Measurements from ENCODE around the gene EIF4G3. TPM values are rescaled to one million over a fixed set of nuclear protein-coding genes. Genes with fewer than 3 reads are reported as not detected.

EIF4G3 gene
- total and polyA plus RNA-seq, 4 donors, result 16.5 to 59.8 (median 33.4) TPM

DNA sequence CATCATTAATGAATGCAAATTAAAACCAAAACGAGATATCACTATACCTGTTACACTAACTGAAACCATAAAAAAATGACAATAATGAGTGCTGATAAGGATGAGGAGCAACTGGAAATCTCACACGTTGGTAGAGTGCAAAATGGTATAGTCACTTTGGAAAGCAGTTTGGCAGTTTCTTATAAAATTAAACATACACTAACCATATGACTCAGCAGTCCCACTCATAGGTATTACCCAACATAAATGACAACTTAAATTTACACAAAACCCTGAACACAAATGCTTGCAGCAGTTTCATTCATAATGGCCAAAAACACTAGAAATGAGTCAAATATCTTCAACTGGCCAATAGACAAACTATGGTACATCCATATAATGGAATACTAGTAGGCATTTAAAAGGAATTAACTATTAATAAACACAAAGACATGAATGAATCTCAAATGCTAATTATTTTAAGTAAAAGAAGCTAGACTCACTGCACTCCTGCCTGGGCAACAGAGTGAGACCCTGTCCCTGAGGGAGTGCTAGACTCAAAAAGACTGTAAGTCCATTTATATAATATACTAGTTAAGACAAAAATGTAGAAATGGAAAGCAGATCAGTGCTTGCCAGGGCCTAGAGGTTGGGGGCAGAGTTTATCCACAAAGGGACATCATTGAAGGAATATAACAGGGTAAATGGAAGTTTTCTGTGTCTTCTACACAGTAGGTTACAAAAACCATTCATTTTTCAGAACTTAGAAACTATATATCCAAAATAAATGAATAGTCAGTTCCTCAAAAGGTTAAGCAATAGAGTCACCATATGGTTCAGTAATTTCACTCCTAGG is 77.4 kb downstream of the EIF4G3 start:
- no peak overlapping the region for H3K4me3 ChIP-seq
- H3K9ac ChIP-seq (ENCODE audit: insufficient read depth in 1 of 2, low read length in 2 of 2), result no peak overlapping the region
- TF ChIP-seq, protein P1, sequence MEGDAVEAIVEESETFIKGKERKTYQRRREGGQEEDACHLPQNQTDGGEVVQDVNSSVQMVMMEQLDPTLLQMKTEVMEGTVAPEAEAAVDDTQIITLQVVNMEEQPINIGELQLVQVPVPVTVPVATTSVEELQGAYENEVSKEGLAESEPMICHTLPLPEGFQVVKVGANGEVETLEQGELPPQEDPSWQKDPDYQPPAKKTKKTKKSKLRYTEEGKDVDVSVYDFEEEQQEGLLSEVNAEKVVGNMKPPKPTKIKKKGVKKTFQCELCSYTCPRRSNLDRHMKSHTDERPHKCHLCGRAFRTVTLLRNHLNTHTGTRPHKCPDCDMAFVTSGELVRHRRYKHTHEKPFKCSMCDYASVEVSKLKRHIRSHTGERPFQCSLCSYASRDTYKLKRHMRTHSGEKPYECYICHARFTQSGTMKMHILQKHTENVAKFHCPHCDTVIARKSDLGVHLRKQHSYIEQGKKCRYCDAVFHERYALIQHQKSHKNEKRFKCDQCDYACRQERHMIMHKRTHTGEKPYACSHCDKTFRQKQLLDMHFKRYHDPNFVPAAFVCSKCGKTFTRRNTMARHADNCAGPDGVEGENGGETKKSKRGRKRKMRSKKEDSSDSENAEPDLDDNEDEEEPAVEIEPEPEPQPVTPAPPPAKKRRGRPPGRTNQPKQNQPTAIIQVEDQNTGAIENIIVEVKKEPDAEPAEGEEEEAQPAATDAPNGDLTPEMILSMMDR (IDR thresholded peaks at IDR 0.05; ENCODE audit: control extremely low read depth, extremely low read depth), result no peak
- H3K4me1 ChIP-seq (ENCODE audit: control insufficient read depth in 5 of 5, insufficient read depth in 5 of 5, low read length in 5 of 5), result peaks cover 0 to 4% (median 0%) of the 10 kb centered on the region in 5 donors
- DNase-seq, result no peak
- H3K9me3 ChIP-seq (ENCODE audit: control insufficient read depth in 4 of 4, insufficient read depth in 3 of 4, low read length in 3 of 4), result no peaks in the 10 kb centered on the region
- no peak for ATAC-seq (ENCODE audit: insufficient read depth, low FRiP score)
- 60 to 71% methylated on average over 2 of the region's 2 CpGs for WGBS, 2 donors
- no peak overlapping the region for H3K27ac ChIP-seq (ENCODE audit: low read depth in 1 of 2, low read length in 1 of 2)
- H3K27me3 ChIP-seq (ENCODE audit: control insufficient read depth in 3 of 3, insufficient read depth in 3 of 3, low read length in 2 of 3), result no peaks in the 10 kb centered on the region
- no peaks in the 10 kb centered on the region for H3K36me3 ChIP-seq (ENCODE audit: control insufficient read depth in 4 of 4, insufficient read depth in 4 of 4, low read length in 4 of 4)

DNA sequence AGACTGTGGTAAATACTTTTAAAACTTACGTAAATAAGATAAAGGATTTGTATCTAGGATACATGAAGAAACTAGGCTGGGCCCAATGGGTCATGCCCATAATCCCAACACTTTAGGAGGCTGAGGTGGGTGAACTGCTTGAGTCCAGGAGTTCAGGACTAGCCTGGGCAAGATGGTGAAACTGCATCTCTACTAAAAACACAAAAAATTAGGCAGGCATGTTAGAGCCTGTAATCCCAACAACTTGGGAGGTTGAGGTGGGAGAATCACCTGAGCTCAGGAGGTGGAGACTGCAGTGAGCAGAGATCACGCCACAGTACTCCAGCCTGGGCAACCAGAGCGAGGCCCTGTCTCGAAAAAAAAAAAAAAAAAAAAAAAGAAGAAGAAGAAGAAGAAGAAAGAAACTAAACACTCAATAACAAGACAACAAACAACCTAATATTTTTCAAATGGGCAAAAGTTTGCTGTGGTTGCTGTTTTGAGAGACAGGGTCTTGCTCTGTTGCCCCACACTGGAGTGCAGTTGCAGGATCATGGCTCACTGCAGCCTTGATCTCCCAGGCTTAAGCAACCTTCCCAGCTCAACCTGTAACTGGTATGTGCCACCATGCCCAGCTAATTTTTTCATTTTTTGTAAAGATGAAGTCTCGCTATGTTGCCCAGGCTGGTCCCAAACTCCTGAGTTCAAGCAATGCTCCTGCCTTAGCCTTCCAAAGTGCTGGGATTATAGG is 78.3 kb downstream of the EIF4G3 start:
- no peak overlapping the region for H3K4me3 ChIP-seq
- H3K9me3 ChIP-seq (ENCODE audit: control insufficient read depth in 4 of 4, insufficient read depth in 3 of 4, low read length in 3 of 4), result no peaks in the 10 kb centered on the region
- no peaks in the 10 kb centered on the region for H3K36me3 ChIP-seq (ENCODE audit: control insufficient read depth in 4 of 4, insufficient read depth in 4 of 4, low read length in 4 of 4)
- whole genome bisulfite sequencing, 2 donors, result 93% methylated on average over 5 of the region's 5 CpGs
- no peak overlapping the region for H3K27ac ChIP-seq (ENCODE audit: low read depth in 1 of 2, low read length in 1 of 2)
- DNase-seq (no peak), ATAC-seq (ENCODE audit: insufficient read depth, low FRiP score) (no peak)
- no peak overlapping the region for H3K9ac ChIP-seq (ENCODE audit: insufficient read depth in 1 of 2, low read length in 2 of 2)
- no peaks in the 10 kb centered on the region for H3K27me3 ChIP-seq (ENCODE audit: control insufficient read depth in 3 of 3, insufficient read depth in 3 of 3, low read length in 2 of 3)
- H3K4me1 ChIP-seq (ENCODE audit: control insufficient read depth in 5 of 5, insufficient read depth in 5 of 5, low read length in 5 of 5), result peaks cover 0 to 4% (median 0%) of the 10 kb centered on the region in 5 donors
- TF ChIP-seq, protein P1 (IDR thresholded peaks at IDR 0.05; ENCODE audit: control extremely low read depth, extremely low read depth), result no peak

DNA sequence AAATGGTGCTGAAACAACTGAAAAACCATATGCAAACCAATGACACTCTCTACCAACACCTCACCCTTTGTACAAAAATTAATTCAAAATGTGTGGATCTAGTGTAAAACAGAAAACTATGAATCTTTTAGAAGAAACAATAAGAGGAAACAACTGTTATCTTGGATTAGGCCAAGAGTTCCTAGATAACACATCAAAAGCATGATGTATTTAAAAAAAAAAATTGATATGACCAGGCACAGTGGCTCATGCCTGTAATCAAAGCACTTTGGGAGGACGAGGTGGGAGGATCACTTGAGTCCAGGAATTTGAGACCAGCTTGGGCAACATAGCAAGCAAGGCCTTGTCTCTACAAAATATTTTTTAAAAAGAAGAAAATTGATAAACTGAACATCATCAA is 79.0 kb downstream of the EIF4G3 start:
- no peaks in the 10 kb centered on the region for H3K36me3 ChIP-seq (ENCODE audit: control insufficient read depth in 4 of 4, insufficient read depth in 4 of 4, low read length in 4 of 4)
- TF ChIP-seq, protein P1 (IDR thresholded peaks at IDR 0.05; ENCODE audit: control extremely low read depth, extremely low read depth), result no peak
- no peak overlapping the region for H3K9ac ChIP-seq (ENCODE audit: insufficient read depth in 1 of 2, low read length in 2 of 2)
- H3K4me3 ChIP-seq, result no peak overlapping the region
- H3K27me3 ChIP-seq (ENCODE audit: control insufficient read depth in 3 of 3, insufficient read depth in 3 of 3, low read length in 2 of 3), result no peaks in the 10 kb centered on the region
- 57 to 73% methylated on average over 1 of the region's 1 CpG for WGBS, 2 donors
- no peak for DNase-seq
- no peak for ATAC-seq (ENCODE audit: insufficient read depth, low FRiP score)
- no peaks in the 10 kb centered on the region for H3K9me3 ChIP-seq (ENCODE audit: control insufficient read depth in 4 of 4, insufficient read depth in 3 of 4, low read length in 3 of 4)
- no peak overlapping the region for H3K27ac ChIP-seq (ENCODE audit: low read depth in 1 of 2, low read length in 1 of 2)
- peaks cover 0 to 4% (median 0%) of the 10 kb centered on the region in 5 donors for H3K4me1 ChIP-seq (ENCODE audit: control insufficient read depth in 5 of 5, insufficient read depth in 5 of 5, low read length in 5 of 5)
